Ramos (cell line): ENCODE data around the gene COX7B2.

Experiments
- in situ Hi-C: fragments of 300-500 bp; cut with MboI; formaldehyde crosslinking; loops from one replicate; pipeline ENCODE4 v1.14.3; 2022; ENCODE audit warnings: low sequenced_read_pairs; ENCODE audit not compliant: unreplicated experiment

The COX7B2 gene

GRCh38 chr4:46894826-46895225 lies 14.2 kb downstream of the COX7B2 start:
- in situ Hi-C loops = no loop called here

GRCh38 chr4:46890056-46890455 lies 19.0 kb downstream of the COX7B2 start:
- in situ Hi-C loops = no loop called here

GRCh38 chr4:46889410-46889809 lies 19.6 kb downstream of the COX7B2 start:
- in situ Hi-C loops = no loop called here

- in situ Hi-C loops = no loop called here
Measured at GRCh38 chr4:46886711-46887110, 22.3 kb downstream of the COX7B2 start.

- in situ Hi-C loops = no loop called here
Measured at GRCh38 chr4:46878641-46879040, 30.4 kb downstream of the COX7B2 start.

GRCh38 chr4:46874811-46875210 lies 34.2 kb downstream of the COX7B2 start:
- in situ Hi-C loops = no loop called here

GRCh38 chr4:46870411-46870810 lies 38.6 kb downstream of the COX7B2 start:
- in situ Hi-C loops = no loop called here

- in situ Hi-C loops = no loop called here
Measured at GRCh38 chr4:46856333-46856732, 52.7 kb downstream of the COX7B2 start.

- in situ Hi-C loops = no loop called here
Measured at GRCh38 chr4:46852800-46853199, 56.2 kb downstream of the COX7B2 start.

- in situ Hi-C loops = no loop called here
Measured at GRCh38 chr4:46850026-46850425, 59.0 kb downstream of the COX7B2 start.

GRCh38 chr4:46844325-46844917 lies 64.6 kb downstream of the COX7B2 start:
- in situ Hi-C loops = no loop called here

GRCh38 chr4:46839128-46839527 lies 69.9 kb downstream of the COX7B2 start:
- in situ Hi-C loops = no loop called here

GRCh38 chr4:46837639-46838038 lies 71.4 kb downstream of the COX7B2 start:
- in situ Hi-C loops = no loop called here

- in situ Hi-C loops = no loop called here
Measured at GRCh38 chr4:46836584-46836983, 72.5 kb downstream of the COX7B2 start.

GRCh38 chr4:46830971-46831454 lies 78.0 kb downstream of the COX7B2 start:
- in situ Hi-C loops = no loop called here

- in situ Hi-C loops = no loop called here
Measured at GRCh38 chr4:46820154-46820553, 88.9 kb downstream of the COX7B2 start.

- in situ Hi-C loops = no loop called here
Measured at GRCh38 chr4:46819095-46819494, 90.0 kb downstream of the COX7B2 start.

GRCh38 chr4:46818604-46819003 lies 90.4 kb downstream of the COX7B2 start:
- in situ Hi-C loops = no loop called here

GRCh38 chr4:46817806-46818205 lies 91.2 kb downstream of the COX7B2 start:
- in situ Hi-C loops = no loop called here

- in situ Hi-C loops = no loop called here
Measured at GRCh38 chr4:46804781-46805413, 104.1 kb downstream of the COX7B2 start.

GRCh38 chr4:46793036-46793435 lies 116.0 kb downstream of the COX7B2 start:
- in situ Hi-C loops = no loop called here

GRCh38 chr4:46781434-46782092 lies 127.5 kb downstream of the COX7B2 start:
- in situ Hi-C loops = no loop called here
